ENCODE data around the gene SLC35A3. TPM values are rescaled to one million over a fixed set of nuclear protein-coding genes. Genes with fewer than 3 reads are reported as not detected.

Gene SLC35A3
- total RNA-seq, 1 experiment from 2014 or later: 21.6 TPM

DNA sequence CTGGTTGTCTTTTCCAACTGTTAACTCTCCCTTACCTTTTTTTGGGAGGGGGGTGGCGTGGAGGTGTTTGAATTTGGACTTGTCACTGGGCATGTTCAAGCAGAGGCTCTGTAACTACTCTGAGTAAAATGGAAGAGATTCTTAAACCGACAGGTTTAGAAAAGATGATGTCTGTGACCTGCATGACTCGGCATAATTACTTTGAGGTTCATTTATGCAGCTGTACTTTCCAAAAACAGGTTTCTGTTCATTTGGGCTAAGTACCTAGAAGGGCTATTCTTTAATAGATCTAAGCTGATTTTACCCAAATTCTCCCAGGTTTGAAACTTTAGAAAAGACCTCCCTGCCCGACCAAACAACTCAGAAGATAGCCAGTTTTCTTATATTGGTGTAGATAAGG, 80.3 kb downstream of the SLC35A3 start:
- TF ChIP-seq RAD21 (IDR thresholded peaks at IDR 0.05; ENCODE audit: low read depth): no peak
- TF ChIP-seq ZFX (IDR thresholded peaks at IDR 0.05): no peak
- no peak for TF ChIP-seq SRF (IDR thresholded peaks at IDR 0.05; ENCODE audit: low read depth)
- TF ChIP-seq POLR2A (IDR thresholded peaks at IDR 0.05; ENCODE audit: borderline replicate concordance, extremely low read depth, insufficient read depth, insufficient read length): no peak
- TF ChIP-seq, protein P1, sequence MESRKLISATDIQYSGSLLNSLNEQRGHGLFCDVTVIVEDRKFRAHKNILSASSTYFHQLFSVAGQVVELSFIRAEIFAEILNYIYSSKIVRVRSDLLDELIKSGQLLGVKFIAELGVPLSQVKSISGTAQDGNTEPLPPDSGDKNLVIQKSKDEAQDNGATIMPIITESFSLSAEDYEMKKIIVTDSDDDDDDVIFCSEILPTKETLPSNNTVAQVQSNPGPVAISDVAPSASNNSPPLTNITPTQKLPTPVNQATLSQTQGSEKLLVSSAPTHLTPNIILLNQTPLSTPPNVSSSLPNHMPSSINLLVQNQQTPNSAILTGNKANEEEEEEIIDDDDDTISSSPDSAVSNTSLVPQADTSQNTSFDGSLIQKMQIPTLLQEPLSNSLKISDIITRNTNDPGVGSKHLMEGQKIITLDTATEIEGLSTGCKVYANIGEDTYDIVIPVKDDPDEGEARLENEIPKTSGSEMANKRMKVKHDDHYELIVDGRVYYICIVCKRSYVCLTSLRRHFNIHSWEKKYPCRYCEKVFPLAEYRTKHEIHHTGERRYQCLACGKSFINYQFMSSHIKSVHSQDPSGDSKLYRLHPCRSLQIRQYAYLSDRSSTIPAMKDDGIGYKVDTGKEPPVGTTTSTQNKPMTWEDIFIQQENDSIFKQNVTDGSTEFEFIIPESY (IDR thresholded peaks at IDR 0.05; ENCODE audit: extremely low read depth, insufficient replicate concordance, low read length): no peak
- TF ChIP-seq ELF1 (IDR thresholded peaks at IDR 0.05; ENCODE audit: borderline replicate concordance, low read depth): no peak
- no peak for TF ChIP-seq SP1 (IDR thresholded peaks at IDR 0.05; ENCODE audit: low read depth)
- no peak for TF ChIP-seq EGR1 (IDR thresholded peaks at IDR 0.05; ENCODE audit: low read depth)
- TF ChIP-seq, protein P2, sequence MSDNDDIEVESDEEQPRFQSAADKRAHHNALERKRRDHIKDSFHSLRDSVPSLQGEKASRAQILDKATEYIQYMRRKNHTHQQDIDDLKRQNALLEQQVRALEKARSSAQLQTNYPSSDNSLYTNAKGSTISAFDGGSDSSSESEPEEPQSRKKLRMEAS (IDR thresholded peaks at IDR 0.05): no peak
- TF ChIP-seq POLR2AphosphoS5 (IDR thresholded peaks at IDR 0.05; ENCODE audit: low read depth, low read length): no peak
- TF ChIP-seq, protein P3, sequence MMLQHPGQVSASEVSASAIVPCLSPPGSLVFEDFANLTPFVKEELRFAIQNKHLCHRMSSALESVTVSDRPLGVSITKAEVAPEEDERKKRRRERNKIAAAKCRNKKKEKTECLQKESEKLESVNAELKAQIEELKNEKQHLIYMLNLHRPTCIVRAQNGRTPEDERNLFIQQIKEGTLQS (IDR thresholded peaks at IDR 0.05): no peak
- no peak for TF ChIP-seq CEBPB (IDR thresholded peaks at IDR 0.05; ENCODE audit: low read depth)
- TF ChIP-seq ZNF274 (IDR thresholded peaks at IDR 0.05; ENCODE audit: low read depth, low read length): no peak
- TF ChIP-seq, protein P4, sequence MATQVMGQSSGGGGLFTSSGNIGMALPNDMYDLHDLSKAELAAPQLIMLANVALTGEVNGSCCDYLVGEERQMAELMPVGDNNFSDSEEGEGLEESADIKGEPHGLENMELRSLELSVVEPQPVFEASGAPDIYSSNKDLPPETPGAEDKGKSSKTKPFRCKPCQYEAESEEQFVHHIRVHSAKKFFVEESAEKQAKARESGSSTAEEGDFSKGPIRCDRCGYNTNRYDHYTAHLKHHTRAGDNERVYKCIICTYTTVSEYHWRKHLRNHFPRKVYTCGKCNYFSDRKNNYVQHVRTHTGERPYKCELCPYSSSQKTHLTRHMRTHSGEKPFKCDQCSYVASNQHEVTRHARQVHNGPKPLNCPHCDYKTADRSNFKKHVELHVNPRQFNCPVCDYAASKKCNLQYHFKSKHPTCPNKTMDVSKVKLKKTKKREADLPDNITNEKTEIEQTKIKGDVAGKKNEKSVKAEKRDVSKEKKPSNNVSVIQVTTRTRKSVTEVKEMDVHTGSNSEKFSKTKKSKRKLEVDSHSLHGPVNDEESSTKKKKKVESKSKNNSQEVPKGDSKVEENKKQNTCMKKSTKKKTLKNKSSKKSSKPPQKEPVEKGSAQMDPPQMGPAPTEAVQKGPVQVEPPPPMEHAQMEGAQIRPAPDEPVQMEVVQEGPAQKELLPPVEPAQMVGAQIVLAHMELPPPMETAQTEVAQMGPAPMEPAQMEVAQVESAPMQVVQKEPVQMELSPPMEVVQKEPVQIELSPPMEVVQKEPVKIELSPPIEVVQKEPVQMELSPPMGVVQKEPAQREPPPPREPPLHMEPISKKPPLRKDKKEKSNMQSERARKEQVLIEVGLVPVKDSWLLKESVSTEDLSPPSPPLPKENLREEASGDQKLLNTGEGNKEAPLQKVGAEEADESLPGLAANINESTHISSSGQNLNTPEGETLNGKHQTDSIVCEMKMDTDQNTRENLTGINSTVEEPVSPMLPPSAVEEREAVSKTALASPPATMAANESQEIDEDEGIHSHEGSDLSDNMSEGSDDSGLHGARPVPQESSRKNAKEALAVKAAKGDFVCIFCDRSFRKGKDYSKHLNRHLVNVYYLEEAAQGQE (IDR thresholded peaks at IDR 0.05; ENCODE audit: low read depth): no peak
- no peak for TF ChIP-seq JUND (IDR thresholded peaks at IDR 0.05)
- TF ChIP-seq SIN3A (IDR thresholded peaks at IDR 0.05; ENCODE audit: low read depth): no peak
- no peak for TF ChIP-seq CBX3 (IDR thresholded peaks at IDR 0.05; ENCODE audit: low read depth)
- TF ChIP-seq EZH2 (IDR thresholded peaks at IDR 0.05): no peak
- no peak for TF ChIP-seq EZH2phosphoT487 (IDR thresholded peaks at IDR 0.05; ENCODE audit: borderline replicate concordance)
- Histone ChIP-seq H3K79me2 (ENCODE audit: insufficient read depth, low read length) (peaks cover 98% of the 10 kb centered on the region), H4K20me1 (ENCODE audit: insufficient read depth) (peaks cover 11% of the 10 kb centered on the region; the same call in 1 of the 2 replicates), H3K4me1 (ENCODE audit: control insufficient read depth in 1 of 2, insufficient read depth in 2 of 2, low read length in 2 of 2) (peaks cover 7 to 30% of the 10 kb centered on the region in 2 experiments), H3K9me2 (ENCODE audit: insufficient read depth) (no peaks in the 10 kb centered on the region), H3K36me3 (ENCODE audit: control insufficient read depth in 1 of 2, insufficient read depth in 2 of 2, low read length in 2 of 2) (no peaks in the 10 kb centered on the region), H3K9ac (ENCODE audit: low read length) (no peak overlapping the region), H3K4me2 (ENCODE audit: low read length) (no peak overlapping the region), H3K4me3 (replicated peaks in 1 of 2; ENCODE audit: low read depth in 1 of 2, low read length in 2 of 2) (no peak overlapping the region), H3K9me3 (ENCODE audit: control insufficient read depth in 1 of 2, insufficient read depth in 1 of 2, low read depth in 1 of 2, low read length in 2 of 2) (no peaks in the 10 kb centered on the region), H2AFZ (ENCODE audit: low read depth, low read length, poor library complexity, severe bottlenecking) (no peak overlapping the region), H3K27me3 (ENCODE audit: insufficient read depth, low read length) (no peaks in the 10 kb centered on the region), H3K27ac (ENCODE audit: low read depth, low read length) (no peak overlapping the region)
- no TSS peak for BruUV-seq (replicated peaks)
- no peak for DNase-seq (ENCODE audit: low read depth, low spot score)
- CTCF ChIA-PET: no interaction called here
- POLR2A ChIA-PET: no interaction called here
- no peak for ATAC-seq
- intact Hi-C loops (cut with micrococcal nuclease): no loop called here
- RAD21 ChIA-PET (ENCODE audit: low non-redundant PET in 1 of 2, low total read pairs in 2 of 2, uncharacterized antibody in 2 of 2, unreplicated experiment in 2 of 2): no interaction called here
